ENCODE results near the gene IZUMO1R.
A peak's percentile ranks its signal among the peaks of the same experiment; 100 is the strongest.
"Not testable (repeated sequence)": the region's sequence is repeated elsewhere in the genome, so short reads cannot be mapped to it uniquely, and the experiment has no call there.

IZUMO1R gene

GRCh38 chr11:94303966-94304958 is at the start of gene IZUMO1R:
IZUMO1R (plus strand) TSS chr11:94304580; CDS start chr11:94305637, 1,057 bp downstream.
- no peak for DNase-seq (ENCODE audit: low spot score)

DNA sequence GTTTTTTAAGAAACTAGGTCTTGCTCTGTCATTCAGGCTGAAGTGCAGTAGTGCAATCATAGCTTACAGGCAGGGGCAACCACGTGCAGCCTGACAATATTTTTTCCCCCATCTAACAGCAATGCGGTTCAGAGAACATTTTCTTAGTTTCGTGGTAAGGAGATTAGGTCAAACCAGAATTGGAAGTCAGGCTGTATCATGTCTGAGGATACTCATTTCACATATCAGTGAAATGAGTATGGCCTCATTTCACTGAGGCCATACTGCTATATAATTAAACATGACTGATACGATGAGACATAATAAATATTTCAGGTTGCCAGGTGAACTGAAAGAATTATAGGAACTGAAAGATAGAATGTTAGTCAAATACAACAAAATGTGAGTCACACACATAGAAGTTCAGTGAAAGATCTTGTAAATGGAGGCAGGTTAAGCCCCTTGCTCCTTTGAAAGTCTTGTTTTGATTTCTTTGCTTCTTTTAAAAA is 32.5 kb upstream of the IZUMO1R start:
- DNase-seq (ENCODE audit: low spot score) = no peak

DNA sequence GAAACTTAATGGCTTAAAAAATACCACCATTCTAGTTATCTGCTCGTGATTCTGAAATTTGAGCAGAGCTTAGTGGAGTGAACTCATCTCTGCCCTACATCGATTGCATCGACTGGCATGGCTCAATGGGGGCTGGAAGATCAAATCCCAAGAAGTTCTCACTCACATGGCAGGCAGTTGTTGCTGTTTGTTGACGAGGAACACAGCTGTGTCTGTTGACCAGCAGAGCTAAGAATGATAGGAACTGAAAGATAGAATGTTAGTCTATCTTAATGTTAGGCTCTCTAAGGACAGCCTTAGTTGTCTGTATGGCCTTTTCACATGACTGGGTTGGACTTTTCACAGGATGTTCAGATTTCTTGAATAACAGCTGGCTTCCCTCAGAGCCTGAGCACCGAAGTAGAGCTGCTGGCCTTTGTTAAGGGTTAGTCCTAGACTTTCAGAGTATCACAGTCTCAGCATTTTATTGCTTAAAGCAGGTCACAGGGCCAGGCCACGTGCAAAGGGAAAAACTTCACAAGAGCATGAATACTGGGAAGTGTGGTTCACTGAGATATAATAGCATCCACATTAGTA is 31.6 kb upstream of the IZUMO1R start:
- no peak for DNase-seq (ENCODE audit: low spot score)

DNA sequence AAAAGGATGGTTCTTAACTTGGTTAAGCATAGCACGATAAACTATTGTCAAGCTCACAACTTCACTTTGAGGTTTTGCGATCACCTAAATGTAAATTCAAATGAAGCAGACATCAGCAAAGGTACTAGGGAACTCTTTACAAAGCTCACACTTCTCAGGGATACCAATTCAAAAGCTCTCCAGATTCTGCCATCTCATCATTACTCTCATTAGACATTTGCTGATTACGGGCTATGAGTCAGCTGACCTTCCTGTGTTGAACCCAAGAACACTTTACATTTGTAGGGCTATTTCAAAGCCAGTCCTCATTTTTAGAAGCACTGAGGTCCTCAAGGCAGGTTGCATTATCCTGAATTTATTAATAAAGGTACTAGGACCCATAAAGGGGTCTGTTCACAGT is 28.4 kb upstream of the IZUMO1R start:
- no peak for DNase-seq (ENCODE audit: low spot score)

DNA sequence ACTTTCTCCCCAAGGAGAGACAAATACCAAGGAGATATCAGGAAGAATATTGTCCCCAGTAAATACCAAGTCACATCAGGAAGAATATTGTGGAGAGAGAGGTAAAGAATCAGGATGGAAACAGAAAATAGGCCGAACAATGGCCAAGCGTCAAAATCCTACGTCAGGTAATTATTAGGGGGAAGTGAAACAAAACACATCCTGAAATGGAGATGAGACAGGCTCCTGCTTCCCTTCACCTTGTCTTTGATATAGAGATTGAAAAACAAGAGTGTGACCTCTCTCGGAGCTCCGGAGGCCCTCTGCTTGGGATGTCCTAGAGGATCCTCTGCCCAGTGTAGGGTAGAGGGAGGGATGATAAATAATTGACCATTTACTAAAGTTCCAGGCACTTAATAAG is 27.4 kb upstream of the IZUMO1R start:
- DNase-seq (ENCODE audit: low spot score) = no peak

DNA sequence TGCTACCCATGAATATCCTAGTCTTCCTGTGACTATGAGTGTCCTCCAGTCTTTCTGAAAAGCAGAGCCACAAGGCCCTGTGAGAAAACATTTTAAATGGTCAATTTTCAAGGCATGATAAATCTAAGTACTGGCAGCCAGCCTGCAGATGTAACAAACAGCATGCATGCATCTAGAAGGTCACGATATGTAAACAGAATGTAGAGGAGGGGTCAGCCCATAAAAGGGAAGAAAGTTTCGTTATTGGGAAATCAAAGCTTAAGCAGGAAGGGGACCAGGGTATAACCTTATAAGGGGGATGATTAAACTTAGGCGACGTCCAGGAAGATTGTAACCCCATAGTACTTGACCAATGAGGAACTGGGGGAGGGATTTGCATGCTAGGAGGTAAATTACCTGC is 26.2 kb upstream of the IZUMO1R start:
- DNase-seq (ENCODE audit: low spot score) = not testable (repeated sequence)

- no peak for DNase-seq (ENCODE audit: low spot score)
Observed at GRCh38 chr11:94279996-94280395, 24.4 kb upstream of the IZUMO1R start.

- DNase-seq (ENCODE audit: low spot score) = peak; percentile 36
Observed at GRCh38 chr11:94281324-94281723, 23.1 kb upstream of the IZUMO1R start.

GRCh38 chr11:94283678-94284077 is 20.7 kb upstream of the IZUMO1R start:
- DNase-seq (ENCODE audit: low spot score) = no peak

DNA sequence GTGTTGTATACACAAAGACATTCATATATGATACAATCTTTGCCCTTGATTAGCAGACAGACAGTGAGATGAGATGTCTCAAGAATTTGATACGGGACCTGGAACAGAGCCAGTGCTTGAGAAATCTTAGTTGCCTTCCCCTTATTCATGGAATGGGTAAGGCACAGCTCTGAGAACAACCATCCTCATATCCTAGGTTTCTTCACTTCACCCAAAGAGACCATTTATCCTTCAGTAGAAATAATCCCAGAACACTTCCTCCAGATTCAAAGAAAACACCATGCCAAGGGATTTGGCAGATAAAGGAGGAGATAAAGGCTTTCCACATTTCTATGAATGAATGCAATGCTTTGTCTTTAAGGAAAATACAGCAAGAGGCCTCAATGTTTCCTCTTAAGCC is 8.8 kb upstream of the IZUMO1R start:
- DNase-seq (ENCODE audit: low spot score) = no peak

- no peak for DNase-seq (ENCODE audit: low spot score)
Observed at GRCh38 chr11:94297985-94298576, 6.3 kb upstream of the IZUMO1R start.

DNA sequence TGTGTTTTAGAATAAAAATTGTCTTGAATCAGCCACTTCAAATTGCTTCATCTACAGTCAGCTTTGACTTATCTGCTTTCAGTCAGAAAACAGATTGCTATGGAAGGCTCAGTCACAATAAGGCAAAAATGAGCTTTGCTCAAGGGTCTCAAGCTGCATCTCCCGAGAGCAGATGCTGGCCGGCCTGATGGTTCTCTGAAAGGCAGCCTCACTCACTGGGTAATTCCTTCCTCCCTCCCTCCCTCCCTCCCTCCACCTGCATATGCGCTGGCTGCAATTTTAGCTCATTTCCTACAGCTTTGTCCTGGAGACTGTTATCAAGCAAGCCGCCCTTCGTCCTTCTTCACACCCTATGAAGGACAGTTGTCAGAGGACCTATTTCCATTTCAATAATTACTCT is 1.6 kb upstream of the IZUMO1R start:
- no peak for DNase-seq (ENCODE audit: low spot score)

- DNase-seq (ENCODE audit: low spot score) = no peak
Observed at GRCh38 chr11:94305146-94305545, 766 bp downstream of the IZUMO1R start.

DNA sequence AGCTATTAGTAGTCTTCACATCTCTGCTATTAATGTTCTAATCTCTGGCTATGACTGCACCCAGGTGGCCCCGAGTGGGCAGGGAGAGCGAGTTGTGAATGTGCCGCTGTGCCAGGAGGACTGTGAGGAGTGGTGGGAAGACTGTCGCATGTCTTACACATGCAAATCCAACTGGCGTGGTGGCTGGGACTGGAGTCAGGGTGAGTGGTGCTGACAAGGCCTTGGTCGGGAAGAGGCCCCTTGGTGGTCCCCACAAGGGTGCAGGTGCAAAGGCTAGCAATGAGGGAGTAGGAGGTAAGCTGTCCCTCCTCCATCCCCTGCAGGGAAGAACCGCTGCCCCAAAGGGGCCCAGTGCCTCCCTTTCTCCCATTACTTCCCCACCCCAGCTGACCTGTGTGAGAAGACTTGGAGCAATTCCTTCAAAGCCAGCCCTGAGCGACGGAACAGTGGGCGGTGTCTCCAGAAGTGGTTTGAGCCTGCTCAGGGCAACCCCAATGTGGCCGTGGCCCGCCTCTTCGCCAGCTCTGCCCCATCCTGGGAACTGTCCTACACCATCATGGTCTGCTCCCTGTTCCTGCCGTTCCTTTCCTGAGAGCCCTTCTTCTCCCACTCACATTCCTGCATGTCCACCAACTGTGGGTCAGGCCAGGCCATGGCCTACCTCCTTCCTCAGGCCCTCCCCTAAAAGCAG is 2.9 kb downstream of the IZUMO1R start:
- no peak for DNase-seq (ENCODE audit: low spot score)

DNA sequence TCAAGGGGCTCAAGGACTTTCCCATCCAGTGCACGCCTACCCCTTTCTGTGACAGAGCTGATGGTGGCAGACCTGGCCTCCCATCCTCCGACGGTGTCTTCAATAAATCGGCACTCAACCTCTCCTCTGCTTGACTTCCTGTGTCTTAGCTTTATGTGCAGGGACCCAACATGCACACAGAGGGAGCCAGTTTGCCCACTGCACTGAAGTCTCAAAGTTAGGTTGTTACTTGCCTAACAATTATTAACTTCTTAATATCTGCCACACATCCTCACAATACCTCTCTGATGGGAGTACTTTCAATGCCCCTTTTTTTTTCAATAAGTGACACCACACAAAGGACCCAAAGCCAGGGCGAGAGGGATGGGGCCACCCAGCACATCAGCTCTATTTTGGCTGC is 3.6 kb downstream of the IZUMO1R start:
- DNase-seq (ENCODE audit: low spot score) = no peak

GRCh38 chr11:94309757-94310156 is 5.4 kb downstream of the IZUMO1R start:
- DNase-seq (ENCODE audit: low spot score) = no peak

GRCh38 chr11:94310191-94310875 is 6.0 kb downstream of the IZUMO1R start:
- DNase-seq (ENCODE audit: low spot score) = no peak

DNA sequence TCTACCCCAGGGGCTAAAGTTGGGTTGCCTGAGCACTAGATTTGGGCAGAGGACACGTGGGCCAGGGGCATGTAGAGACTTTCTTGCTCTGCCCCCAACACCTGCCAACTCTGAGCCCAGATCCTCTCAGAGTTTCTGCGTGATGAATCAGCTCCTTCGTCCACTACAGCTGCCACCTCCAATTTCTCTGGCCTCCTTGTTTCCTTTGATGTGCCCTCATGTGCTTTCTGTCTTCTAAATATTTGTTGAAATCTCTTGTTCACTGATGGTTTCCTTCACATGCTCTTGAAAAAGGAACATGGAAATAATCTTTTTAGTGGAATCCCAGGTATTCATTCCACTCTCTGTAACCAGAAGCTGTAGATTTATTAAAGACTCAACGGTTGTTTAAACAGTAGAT is 8.0 kb downstream of the IZUMO1R start:
- no peak for DNase-seq (ENCODE audit: low spot score)

- DNase-seq (ENCODE audit: low spot score) = no peak
Observed at GRCh38 chr11:94314064-94314463, 9.7 kb downstream of the IZUMO1R start.

DNA sequence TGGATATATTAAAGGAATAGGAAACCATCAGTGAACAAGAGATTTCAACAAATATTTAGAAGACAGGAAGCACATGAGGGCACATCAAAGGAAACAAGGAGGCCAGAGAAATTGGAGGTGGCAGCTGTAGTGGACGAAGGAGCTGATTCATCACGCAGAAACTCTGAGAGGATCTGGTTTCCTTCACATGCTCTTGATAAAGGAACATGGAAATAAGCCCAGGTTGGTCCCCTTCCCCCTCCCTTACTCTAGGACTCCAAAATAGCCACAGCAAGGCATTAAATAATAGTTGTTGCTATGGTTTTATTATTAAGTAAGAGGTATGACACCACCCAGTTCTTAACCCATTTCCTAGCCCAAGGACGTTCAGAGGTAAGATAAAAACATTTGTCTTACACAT is 11.3 kb downstream of the IZUMO1R start:
- DNase-seq (ENCODE audit: low spot score) = no peak

DNA sequence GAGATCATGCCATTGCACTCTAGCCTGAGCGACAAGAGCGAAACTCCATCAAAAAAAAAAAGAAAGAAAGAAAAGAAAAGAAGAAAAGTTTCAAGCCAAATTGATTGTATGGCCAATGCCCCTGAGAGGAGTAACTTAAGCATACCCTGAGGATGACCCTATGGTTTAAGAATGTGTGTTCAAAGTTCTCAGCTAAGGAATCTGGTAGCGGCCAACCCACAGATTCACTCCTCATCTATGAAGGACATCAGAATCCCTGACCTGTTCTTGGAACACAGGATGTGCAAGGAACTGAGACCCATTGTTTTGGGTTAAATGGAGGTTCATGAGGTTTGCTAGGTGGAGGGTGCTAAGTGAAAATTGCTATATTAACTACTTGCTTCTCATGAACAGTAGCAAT is 18.1 kb downstream of the IZUMO1R start:
- no peak for DNase-seq (ENCODE audit: low spot score)

- DNase-seq (ENCODE audit: low spot score) = peak; percentile 83
Observed at GRCh38 chr11:94325681-94326080, 21.3 kb downstream of the IZUMO1R start.

Data from iPS-NIHi11 (cell line).